Measurements from ENCODE around the gene FRY. TPM values are rescaled to one million over a fixed set of nuclear protein-coding genes. Genes with fewer than 3 reads are reported as not detected.

FRY gene
- total RNA-seq, 4 donors from 2014 or later: 99.5 to 285 (median 158) TPM

GRCh38 chr13:32297206-32297605 is 265.6 kb downstream of the FRY start:
- Histone ChIP-seq H3K4me3 (no peak overlapping the region), H3K27me3 (no peaks in the 10 kb centered on the region), H3K36me3 (peaks cover 0 to 28% of the 10 kb centered on the region in 2 donors), H3K27ac (no peak overlapping the region), H3K9me3 (no peaks in the 10 kb centered on the region), H3K4me1 (no peaks in the 10 kb centered on the region)
- 65 to 73% methylated on average over 2 of the region's 2 CpGs for WGBS, 2 donors (ENCODE audit: low coverage in 1 of 2)
- no peak for ATAC-seq
- TF ChIP-seq POLR2A (IDR thresholded peaks at IDR 0.05) (no peak), POLR2AphosphoS5 (IDR thresholded peaks at IDR 0.05) (no peak), EP300 (IDR thresholded peaks at IDR 0.05) (no peak)
- TF ChIP-seq, protein P1, sequence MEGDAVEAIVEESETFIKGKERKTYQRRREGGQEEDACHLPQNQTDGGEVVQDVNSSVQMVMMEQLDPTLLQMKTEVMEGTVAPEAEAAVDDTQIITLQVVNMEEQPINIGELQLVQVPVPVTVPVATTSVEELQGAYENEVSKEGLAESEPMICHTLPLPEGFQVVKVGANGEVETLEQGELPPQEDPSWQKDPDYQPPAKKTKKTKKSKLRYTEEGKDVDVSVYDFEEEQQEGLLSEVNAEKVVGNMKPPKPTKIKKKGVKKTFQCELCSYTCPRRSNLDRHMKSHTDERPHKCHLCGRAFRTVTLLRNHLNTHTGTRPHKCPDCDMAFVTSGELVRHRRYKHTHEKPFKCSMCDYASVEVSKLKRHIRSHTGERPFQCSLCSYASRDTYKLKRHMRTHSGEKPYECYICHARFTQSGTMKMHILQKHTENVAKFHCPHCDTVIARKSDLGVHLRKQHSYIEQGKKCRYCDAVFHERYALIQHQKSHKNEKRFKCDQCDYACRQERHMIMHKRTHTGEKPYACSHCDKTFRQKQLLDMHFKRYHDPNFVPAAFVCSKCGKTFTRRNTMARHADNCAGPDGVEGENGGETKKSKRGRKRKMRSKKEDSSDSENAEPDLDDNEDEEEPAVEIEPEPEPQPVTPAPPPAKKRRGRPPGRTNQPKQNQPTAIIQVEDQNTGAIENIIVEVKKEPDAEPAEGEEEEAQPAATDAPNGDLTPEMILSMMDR (IDR thresholded peaks at IDR 0.05): no peak

GRCh38 chr13:32298695-32299094 is 267.1 kb downstream of the FRY start:
- no peak for ATAC-seq
- 91 to 96% methylated on average over 6 of the region's 6 CpGs for WGBS, 2 donors (ENCODE audit: low coverage in 1 of 2)
- peaks cover 0 to 23% of the 10 kb centered on the region in 2 donors for H3K36me3 ChIP-seq
- H3K4me3 ChIP-seq: no peak overlapping the region
- H3K27ac ChIP-seq: no peak overlapping the region
- no peak for TF ChIP-seq POLR2AphosphoS5 (IDR thresholded peaks at IDR 0.05)
- no peaks in the 10 kb centered on the region for H3K27me3 ChIP-seq
- no peaks in the 10 kb centered on the region for H3K9me3 ChIP-seq
- H3K4me1 ChIP-seq: no peaks in the 10 kb centered on the region

- no peaks in the 10 kb centered on the region for H3K9me3 ChIP-seq
- no peak overlapping the region for H3K4me3 ChIP-seq
- H3K27me3 ChIP-seq: no peaks in the 10 kb centered on the region
- no peaks in the 10 kb centered on the region for H3K4me1 ChIP-seq
- TF ChIP-seq POLR2A (IDR thresholded peaks at IDR 0.05) (no peak), POLR2AphosphoS5 (IDR thresholded peaks at IDR 0.05) (no peak), EP300 (IDR thresholded peaks at IDR 0.05) (no peak)
- TF ChIP-seq, protein P1 (IDR thresholded peaks at IDR 0.05): no peak
- 86 to 88% methylated on average over 2 to 4 of the region's 4 CpGs for WGBS, 2 donors (ENCODE audit: low coverage in 1 of 2)
- peaks cover 0 to 11% of the 10 kb centered on the region in 2 donors for H3K36me3 ChIP-seq
- no peak for ATAC-seq
- no peak overlapping the region for H3K27ac ChIP-seq
These were observed 268.3 kb downstream of the FRY start for GRCh38 chr13:32299893-32300292.

- no peak for ATAC-seq
- Histone ChIP-seq H3K4me3 (no peak overlapping the region), H3K27me3 (no peaks in the 10 kb centered on the region), H3K4me1 (no peaks in the 10 kb centered on the region), H3K9me3 (no peaks in the 10 kb centered on the region), H3K27ac (no peak overlapping the region), H3K36me3 (peaks cover 0 to 6% of the 10 kb centered on the region in 2 donors)
- 51 to 72% methylated on average over 8 of the region's 8 CpGs for WGBS, 2 donors (ENCODE audit: low coverage in 1 of 2)
- TF ChIP-seq EP300 (IDR thresholded peaks at IDR 0.05): no peak
- no peak for TF ChIP-seq POLR2A (IDR thresholded peaks at IDR 0.05)
- TF ChIP-seq, protein P1 (IDR thresholded peaks at IDR 0.05): no peak
- TF ChIP-seq POLR2AphosphoS5 (IDR thresholded peaks at IDR 0.05): no peak
These were observed 268.8 kb downstream of the FRY start for GRCh38 chr13:32300406-32300805.

DNA sequence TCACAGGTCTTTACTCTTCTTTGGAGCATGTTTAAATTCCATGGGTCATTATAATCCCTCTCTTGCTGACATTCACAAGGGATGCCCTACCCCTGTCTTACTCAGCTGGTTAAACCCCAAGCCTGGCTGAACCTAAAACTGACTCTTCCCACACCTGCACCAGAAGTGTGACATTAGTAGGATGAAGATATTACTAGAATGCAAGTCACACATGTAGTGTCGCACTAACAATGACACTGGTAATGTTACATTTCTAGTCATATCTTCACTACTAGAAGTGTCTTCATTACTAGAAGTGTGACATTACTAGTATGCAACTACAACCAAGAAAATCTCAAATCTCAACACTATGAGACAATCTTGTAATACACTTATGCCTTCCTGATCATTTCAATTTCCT is 269.3 kb downstream of the FRY start:
- H3K27ac ChIP-seq: no peak overlapping the region
- no peak overlapping the region for H3K4me3 ChIP-seq
- H3K4me1 ChIP-seq: no peaks in the 10 kb centered on the region
- peaks cover 0 to 1% of the 10 kb centered on the region in 2 donors for H3K36me3 ChIP-seq
- no peak for TF ChIP-seq POLR2AphosphoS5 (IDR thresholded peaks at IDR 0.05)
- TF ChIP-seq, protein P1 (IDR thresholded peaks at IDR 0.05): no peak
- TF ChIP-seq POLR2A (IDR thresholded peaks at IDR 0.05): no peak
- TF ChIP-seq EP300 (IDR thresholded peaks at IDR 0.05): no peak
- ATAC-seq: no peak
- H3K27me3 ChIP-seq: no peaks in the 10 kb centered on the region
- no peaks in the 10 kb centered on the region for H3K9me3 ChIP-seq
- 100% methylated on average over 1 of the region's 1 CpG; no CpG with 5 or more reads in 1 of the 2 donors for WGBS, 2 donors (ENCODE audit: low coverage in 1 of 2)

All from gastroesophageal sphincter (tissue), 4 donors.